Stimulated activated CD4-positive, alpha-beta T cell treated with anti-CD3 and anti-CD28 coated beads, Interleukin-2, amount 100 ng/mL, for 48 hours (primary cell): ENCODE data around the gene IL17C.
A peak's percentile ranks its signal among the peaks of the same experiment; 100 is the strongest.

Source experiments
- DNase-seq, 2 donors: peaks; one replicate each; pipeline ENCODE4 v3.0.0-alpha.2; 2020

IL17C gene

DNA sequence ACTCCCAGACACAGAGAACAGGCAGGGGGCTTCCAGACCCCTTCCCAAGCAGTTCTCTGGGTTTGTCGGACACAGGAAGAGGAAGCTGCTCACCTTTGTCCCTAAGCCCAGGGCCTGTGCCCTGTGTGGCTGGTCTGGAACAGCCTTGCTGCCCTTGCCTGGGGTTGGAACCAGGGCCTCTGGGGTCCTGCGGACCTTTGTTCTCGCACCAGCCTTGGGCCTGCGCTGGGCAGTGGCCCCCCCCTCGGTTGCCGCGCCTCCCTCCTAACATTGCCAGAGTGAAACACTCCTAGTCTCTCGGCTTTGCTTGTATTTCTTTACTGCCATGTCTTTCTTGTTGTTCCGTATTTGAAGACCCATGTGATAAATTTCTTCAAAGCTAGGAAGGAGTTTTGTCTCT is 8.5 kb upstream of the IL17C start:
- no peak for DNase-seq

DNA sequence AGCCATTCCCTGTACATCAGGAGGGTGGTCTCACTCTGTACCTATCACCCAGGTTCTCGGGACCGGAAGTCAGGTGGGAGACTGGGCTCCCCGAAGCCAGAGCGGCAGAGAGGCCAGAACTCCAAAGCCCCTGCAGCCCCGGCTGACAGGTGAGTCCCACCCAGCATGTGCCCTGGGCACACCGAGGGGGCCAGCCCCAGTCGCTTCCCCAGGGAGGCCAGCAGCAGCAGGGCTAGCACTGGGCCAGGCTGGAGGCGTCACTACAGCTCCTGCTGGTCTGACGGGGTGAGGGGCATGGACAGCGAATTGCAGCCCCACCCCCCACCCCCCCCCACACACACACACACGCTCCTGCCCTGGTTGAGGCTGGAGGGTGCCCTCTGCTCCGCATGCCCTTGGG is 7.9 kb upstream of the IL17C start:
- no peak for DNase-seq

DNA sequence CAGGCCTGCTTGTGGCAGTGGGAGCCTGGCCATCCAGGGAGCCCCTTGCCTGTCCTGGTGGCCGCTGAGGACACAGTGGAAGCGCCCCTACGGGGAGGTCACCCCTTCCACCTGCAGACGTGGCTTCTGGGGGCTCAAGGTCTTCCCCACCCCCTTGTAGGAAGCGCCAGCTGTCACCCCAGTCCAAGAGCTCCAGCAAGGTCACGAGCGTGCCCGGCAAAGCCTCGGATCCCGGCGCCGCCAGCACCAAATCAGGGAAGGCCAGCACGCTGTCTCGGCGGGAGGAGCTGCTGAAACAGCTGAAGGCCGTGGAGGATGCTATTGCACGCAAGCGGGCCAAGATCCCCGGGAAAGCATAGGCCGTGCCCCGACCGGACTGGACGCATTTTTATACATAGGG is 7.4 kb upstream of the IL17C start:
- DNase-seq: no peak

GRCh38 chr16:88631384-88631783 is 7.0 kb upstream of the IL17C start:
- DNase-seq: no peak

DNA sequence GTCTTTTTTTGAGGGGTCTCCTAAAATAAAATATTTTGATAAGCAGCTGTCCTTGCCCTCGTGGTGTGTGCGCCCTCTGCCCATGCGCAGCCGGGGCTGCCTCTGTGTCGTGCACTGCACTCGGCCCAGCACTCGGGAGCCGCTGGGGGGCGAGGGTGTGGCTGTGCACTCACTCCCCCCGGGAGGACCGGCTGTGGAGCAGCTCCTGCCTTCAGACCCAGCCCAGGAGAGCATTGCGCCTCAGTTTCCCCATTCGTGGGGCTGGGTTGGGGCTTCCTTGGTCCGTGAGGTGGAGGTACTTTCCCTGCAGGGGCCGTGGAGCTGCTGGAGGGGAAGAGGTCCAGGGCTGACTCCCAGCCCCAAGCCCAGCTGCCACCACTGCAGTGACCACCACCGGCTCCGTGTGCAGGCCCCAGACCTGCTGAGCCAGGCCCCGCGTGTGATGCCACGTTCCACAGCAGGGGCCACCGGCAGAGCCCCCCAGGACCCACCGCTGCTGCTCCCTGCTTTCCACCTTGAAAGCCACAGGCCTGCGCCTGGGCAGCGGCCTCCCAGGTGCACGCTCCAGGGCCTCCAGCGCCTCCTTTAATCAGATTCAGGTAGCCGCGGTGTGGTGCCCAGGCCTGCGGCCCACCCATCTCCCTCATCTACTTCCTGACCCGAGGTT is 6.3 kb upstream of the IL17C start:
- DNase-seq: no peak

DNA sequence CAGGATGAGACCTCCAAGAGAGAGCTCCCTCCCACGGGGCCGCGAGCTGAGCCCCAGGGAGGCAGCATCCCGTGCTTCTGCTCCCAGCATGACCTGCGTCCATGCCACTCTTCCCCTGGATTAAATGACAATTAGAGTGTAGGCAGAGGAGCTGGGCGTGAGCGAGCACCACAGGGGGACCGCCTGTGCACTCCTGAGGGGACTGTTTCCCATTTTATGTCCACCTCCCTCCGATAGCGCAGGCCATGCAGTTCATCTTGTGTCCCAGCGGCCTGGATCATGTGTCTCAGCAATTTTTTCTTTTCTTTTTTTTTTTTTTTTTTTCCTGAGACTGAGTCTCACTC is 5.8 kb upstream of the IL17C start:
- DNase-seq: no peak

DNA sequence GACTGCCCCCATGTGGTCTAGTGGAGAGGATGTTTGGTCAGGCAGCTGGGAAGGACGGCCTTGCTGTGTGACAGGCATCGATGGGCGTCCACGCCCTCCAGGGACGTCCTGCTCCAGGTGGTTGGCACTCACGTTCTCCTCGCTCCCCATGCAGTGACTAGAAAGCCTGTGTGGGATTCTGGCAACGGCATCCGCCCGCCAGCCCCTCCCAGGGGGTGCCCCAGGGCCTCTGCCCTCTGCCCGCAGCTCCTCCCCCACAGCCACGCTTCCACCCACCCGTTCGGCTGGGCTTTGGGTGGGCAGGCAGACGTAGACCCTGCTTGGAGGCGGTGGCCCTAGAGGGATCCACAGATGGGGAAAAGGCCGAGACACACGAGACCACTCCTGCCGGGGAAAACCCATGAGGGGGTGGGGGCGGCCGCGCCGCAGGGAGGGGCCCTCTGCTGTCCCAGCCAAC is 4.7 kb upstream of the IL17C start:
- DNase-seq: peak in 1 of 2 donors; percentile 32

DNA sequence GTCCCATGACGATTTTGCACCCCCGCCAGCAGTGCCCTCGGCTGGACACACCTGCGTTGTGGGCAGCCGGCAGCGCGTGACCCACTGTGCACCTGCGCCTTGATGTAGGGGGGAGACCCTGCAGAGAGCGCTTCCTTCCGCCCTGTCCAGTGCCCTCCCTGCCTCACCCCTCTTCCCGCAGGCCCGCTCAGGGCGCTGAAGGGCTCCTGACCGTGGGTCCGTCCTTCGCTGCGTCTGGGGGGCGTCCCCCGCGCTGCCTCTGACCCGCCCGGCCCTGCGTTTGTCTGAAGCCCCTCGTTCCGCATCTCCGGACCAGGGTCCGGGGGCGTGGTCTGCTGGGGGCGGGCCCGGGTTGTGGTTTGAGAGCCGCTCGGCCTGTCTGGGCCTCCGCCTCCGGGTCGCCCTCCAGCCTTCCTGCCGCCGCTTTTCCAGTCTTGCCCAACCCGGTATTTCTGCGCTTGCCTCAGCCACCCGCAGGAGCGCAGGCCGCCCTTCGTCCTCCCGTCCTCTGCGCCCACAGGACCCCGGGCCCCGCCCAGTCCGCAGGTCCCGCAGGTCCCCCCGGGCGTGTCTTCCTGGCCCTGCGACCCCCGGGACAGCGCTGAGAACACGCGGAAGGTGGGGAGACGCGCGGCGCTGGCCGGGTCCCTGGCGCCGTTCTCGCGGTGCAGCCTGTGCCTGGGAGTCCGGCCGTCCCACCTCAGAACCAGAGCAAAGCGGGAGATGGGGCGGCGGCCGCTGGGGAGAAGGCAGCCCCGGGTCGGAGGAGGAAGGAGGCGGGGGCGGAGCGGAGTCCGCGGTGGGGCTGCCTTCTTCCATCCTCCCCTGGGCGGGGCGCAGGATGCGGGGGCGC is 4.0 kb upstream of the IL17C start:
- DNase-seq: peak in 1 of 2 donors; percentile 35

- no peak for DNase-seq
Observed at GRCh38 chr16:88634994-88635670, 3.2 kb upstream of the IL17C start.

GRCh38 chr16:88635671-88636319 is 2.6 kb upstream of the IL17C start:
- DNase-seq: no peak

- no peak for DNase-seq
Observed at GRCh38 chr16:88636488-88637265, 1.7 kb upstream of the IL17C start.

DNA sequence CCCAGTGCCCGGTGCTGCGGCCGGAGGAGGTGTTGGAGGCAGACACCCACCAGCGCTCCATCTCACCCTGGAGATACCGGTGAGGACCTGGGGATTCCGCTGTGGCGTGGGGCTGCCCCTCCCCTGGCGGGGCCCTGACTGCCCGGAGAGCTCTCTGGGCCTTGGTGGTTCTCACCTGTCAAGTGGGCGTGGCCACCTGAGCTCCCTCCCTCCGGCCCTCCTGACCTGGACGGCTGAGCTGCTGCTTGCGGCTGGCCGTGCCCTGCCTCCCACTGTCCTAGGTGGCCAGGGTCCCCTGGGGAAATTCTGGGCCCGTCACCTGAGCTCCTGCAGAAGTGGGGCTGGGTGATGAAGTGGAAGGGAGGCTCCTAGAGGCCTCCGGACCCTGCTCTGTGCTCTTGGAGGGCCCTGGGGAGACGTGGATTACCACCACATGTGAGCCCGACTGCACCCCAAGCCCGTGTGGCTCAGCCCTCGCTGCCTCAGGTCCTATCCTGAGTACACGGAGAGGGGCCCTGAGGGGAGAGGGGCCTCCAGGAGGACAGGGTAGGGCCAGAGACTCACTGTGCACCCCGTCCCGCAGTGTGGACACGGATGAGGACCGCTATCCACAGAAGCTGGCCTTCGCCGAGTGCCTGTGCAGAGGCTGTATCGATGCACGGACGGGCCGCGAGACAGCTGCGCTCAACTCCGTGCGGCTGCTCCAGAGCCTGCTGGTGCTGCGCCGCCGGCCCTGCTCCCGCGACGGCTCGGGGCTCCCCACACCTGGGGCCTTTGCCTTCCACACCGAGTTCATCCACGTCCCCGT is 1.1 kb downstream of the IL17C start:
- no peak for DNase-seq

- no peak for DNase-seq
Observed at GRCh38 chr16:88640039-88640495, 1.7 kb downstream of the IL17C start.

DNA sequence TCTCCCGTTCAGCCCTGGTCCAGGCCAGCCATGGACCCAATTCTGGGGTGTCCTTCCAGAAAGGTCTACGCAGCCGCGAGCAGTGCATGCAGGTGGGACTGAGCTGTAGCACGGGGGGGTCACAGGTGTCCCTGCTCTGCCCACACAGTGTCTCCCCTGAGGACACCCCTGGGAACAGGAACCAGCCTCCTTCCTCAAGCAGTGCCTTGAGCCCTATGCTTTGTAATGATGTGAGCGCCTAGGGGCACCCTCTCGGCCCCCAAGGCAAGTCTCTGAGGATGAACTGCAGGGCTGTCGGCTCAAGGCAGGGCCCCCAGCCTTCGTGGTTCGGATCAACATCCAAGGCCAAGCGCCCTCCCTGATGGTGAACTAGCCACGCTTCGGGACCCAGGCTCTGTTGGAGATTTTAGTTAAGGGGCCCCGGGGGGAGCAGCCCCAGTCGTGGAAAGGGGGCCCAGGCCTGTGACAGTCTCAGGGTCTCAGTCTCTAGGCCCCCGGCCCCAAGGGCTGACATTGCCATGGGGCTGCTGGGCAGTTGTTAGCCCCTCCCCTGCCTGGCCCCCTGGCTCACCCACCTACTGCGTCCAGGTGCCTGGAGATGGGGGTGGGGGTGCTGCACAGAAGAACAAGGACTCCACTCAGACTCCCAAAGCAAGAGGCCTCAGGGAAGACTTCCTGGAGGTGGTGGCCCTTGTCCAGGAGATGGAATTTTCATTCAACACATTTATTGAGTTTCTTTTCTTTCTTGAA is 2.3 kb downstream of the IL17C start:
- no peak for DNase-seq

DNA sequence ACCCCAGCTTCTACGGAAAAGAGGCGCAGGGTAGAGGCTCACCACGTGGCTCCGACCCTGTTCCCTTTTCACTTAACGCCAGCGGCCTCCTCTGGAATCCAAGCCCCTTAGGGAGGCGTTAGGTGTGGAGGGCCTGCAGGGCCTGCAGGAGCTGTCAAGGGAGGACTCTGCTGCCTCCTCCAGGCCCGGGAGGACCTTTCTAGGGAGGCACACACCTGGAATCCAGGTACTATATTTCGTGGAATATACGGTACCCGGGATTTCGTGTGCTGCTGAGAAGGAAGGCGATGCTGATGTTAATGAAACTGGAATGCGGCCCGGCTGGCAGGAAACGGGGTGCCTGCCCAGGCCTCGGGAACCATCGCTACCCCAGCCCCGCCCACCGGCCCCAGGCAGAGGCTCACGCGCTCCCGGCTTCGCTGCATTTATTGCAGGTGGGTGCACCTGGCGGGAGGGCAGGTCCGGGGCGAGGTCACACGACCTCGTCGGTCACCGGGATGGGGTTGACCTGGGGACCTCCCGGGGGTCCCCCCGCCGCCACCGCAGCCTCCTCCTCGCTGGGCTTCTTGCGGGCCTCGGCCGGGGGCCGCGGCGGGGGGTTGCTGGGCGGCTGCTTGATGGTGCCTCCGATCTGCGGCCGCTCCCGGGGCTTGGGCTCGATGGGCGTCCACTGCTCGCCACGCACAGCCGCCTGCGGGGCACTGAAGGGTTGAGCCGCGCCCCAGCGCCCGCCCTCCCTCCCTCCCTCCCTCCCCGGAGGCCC is 4.7 kb downstream of the IL17C start:
- DNase-seq: no peak

GRCh38 chr16:88643644-88643932 is 5.2 kb downstream of the IL17C start:
- DNase-seq: no peak

DNA sequence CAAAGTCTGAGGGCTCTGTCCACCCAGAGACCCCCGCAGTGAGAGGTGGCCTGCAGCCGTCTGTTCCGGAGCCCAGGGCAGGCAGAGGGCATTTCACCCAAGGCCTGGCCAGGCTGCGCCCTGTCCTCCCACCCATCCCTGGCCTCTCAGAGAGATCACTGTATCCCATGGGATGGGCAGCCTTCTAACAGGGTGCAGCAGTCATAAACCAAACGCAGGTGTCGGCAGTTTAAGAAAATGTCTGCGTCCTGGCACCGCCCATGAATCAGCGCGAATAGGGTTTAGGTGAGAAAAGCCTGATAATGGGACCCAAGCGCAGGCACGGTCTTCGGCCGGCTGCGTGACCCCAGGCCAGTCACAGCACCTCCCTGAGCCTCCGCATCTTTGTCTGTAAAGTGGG is 7.1 kb downstream of the IL17C start:
- no peak for DNase-seq

DNA sequence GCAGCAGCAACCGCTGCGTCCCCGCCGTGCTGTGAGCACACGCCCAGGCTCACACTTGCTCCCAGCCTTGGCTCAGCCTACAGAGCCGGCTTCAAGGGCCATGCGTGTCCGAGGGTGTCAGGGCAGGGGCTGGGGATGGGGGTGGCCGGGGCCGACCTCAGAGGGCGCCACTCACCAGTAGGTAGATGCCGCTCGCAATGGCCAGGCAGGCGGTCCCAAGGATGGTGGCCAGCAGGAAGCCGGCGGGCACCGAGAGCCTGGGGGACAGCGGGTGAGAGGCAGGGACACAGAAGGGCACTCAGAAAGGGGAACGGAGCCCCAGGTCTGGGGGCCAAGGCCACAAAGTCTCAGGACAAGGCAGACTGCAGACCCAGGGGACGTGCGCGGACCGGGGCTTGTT is 7.6 kb downstream of the IL17C start:
- no peak for DNase-seq

GRCh38 chr16:88646345-88647034 is 8.1 kb downstream of the IL17C start:
- no peak for DNase-seq
